Nephron (organoid): ENCODE data around the gene S100A13.
A peak's percentile ranks its signal among the peaks of the same experiment; 100 is the strongest.
"Not testable (repeated sequence)": the region's sequence is repeated elsewhere in the genome, so short reads cannot be mapped to it uniquely, and the experiment has no call there.

Experiments
- H3K27ac Mint-ChIP-seq, 3 experiments: 2 replicates each; pipeline ENCODE4 v1.8.0; 2020; ENCODE audit warnings: mixed read lengths in 3 of 3, mild to moderate bottlenecking in 2 of 3, moderate library complexity in 1 of 3
- H3K27me3 Mint-ChIP-seq: 2 replicates; pipeline ENCODE4 v1.8.0; 2021; ENCODE audit warnings: low read depth, mild to moderate bottlenecking, moderate library complexity, mixed read lengths
- H3K36me3 Mint-ChIP-seq: 2 replicates; pipeline ENCODE4 v1.8.0; 2020; ENCODE audit warnings: low read depth, mixed read lengths
- H3K4me1 Mint-ChIP-seq: 2 replicates; pipeline ENCODE4 v1.8.0; 2020; ENCODE audit warnings: mixed read lengths
- H3K4me3 Mint-ChIP-seq, 3 experiments: 2 replicates each; pipeline ENCODE4 v1.8.0; 2020; ENCODE audit warnings: mild to moderate bottlenecking in 3 of 3, mixed read lengths in 3 of 3, moderate library complexity in 2 of 3
- H3K9me3 Mint-ChIP-seq: 2 replicates; pipeline ENCODE4 v1.8.0; 2020; ENCODE audit warnings: mixed read lengths
- TF ChIP-seq, protein P1 (sequence below), 3 experiments: fragments of 200-600 bp; sonication (generic); IDR thresholded peaks; one replicate each; pipeline ENCODE4 v1.5.0; 2021; ENCODE audit warnings: antibody characterized with exemption in 3 of 3; ENCODE audit not compliant: unreplicated experiment in 3 of 3

The S100A13 gene

DNA sequence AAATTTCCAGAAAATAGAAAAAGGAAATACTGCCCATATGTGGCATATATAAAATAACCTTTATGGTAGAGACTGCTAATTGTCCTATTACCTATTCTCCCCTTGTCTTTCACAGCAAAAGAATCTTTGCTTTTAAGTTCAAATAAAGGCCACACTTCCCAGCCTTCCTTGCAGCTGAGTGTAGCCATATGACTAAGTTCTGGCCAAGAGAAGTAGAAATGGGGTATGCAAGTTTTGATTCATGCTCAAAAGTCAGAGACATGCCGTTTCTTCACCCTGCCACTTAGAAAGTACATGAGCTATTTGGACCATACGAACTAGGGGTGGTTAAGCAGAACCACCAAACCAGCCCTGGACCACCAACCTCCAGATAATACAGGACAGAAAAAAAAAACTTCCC is 43.3 kb downstream of the S100A13 start:
- no peaks in the 10 kb centered on the region for H3K27me3 Mint-ChIP-seq
- H3K9me3 Mint-ChIP-seq, result no peaks in the 10 kb centered on the region
- TF ChIP-seq, protein P1, sequence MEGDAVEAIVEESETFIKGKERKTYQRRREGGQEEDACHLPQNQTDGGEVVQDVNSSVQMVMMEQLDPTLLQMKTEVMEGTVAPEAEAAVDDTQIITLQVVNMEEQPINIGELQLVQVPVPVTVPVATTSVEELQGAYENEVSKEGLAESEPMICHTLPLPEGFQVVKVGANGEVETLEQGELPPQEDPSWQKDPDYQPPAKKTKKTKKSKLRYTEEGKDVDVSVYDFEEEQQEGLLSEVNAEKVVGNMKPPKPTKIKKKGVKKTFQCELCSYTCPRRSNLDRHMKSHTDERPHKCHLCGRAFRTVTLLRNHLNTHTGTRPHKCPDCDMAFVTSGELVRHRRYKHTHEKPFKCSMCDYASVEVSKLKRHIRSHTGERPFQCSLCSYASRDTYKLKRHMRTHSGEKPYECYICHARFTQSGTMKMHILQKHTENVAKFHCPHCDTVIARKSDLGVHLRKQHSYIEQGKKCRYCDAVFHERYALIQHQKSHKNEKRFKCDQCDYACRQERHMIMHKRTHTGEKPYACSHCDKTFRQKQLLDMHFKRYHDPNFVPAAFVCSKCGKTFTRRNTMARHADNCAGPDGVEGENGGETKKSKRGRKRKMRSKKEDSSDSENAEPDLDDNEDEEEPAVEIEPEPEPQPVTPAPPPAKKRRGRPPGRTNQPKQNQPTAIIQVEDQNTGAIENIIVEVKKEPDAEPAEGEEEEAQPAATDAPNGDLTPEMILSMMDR (IDR thresholded peaks at IDR 0.05; ENCODE audit: unreplicated experiment in 3 of 3), result no peak
- no peaks in the 10 kb centered on the region for H3K36me3 Mint-ChIP-seq
- no peak overlapping the region for H3K4me3 Mint-ChIP-seq
- H3K27ac Mint-ChIP-seq, result peak overlapping the region in 2 of 3 experiments; percentile 9 to 40
- peaks cover 5% of the 10 kb centered on the region for H3K4me1 Mint-ChIP-seq

DNA sequence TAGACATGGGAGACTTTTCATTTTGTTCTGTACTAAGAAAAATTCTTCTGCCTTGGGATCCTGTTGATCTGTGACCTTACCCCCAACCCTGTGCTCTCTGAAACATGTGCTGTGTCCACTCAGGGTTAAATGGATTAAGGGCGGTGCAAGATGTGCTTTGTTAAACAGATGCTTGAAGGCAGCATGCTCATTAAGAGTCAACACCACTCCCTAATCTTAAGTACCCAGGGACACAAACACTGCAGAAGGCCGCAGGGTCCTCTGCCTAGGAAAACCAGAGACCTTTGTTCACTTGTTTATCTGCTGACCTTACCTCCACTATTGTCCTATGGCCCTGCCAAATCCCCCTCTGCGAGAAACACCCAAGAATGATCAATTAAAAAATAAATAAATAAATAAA is 43.8 kb downstream of the S100A13 start:
- peak overlapping the region in 1 of 3 experiments; percentile 70 for H3K27ac Mint-ChIP-seq
- H3K36me3 Mint-ChIP-seq, H3K27me3 Mint-ChIP-seq, H3K4me1 Mint-ChIP-seq, H3K4me3 Mint-ChIP-seq, H3K9me3 Mint-ChIP-seq: not testable (repeated sequence)

DNA sequence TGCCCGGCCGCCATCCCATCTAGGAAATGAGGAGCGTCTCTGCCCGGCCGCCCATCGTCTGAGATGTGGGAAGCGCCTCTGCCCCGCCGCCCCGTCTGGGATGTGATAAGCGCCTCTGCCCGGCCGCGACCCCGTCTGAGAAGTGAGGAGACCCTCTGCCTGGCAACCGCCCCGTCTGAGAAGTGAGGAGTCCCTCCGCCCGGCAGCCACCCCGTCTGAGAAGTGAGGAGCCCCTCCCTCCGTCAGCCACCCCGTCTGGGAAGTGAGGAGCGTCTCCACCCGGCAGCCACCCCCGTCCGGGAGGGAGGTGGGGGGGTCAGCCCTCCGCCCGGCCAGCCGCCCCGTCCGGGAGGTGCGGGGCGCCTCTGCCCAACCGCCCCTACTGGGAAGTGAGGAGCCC is 44.5 kb downstream of the S100A13 start:
- H3K27ac Mint-ChIP-seq, H3K36me3 Mint-ChIP-seq, H3K27me3 Mint-ChIP-seq, H3K9me3 Mint-ChIP-seq, H3K4me1 Mint-ChIP-seq, H3K4me3 Mint-ChIP-seq: not testable (repeated sequence)

DNA sequence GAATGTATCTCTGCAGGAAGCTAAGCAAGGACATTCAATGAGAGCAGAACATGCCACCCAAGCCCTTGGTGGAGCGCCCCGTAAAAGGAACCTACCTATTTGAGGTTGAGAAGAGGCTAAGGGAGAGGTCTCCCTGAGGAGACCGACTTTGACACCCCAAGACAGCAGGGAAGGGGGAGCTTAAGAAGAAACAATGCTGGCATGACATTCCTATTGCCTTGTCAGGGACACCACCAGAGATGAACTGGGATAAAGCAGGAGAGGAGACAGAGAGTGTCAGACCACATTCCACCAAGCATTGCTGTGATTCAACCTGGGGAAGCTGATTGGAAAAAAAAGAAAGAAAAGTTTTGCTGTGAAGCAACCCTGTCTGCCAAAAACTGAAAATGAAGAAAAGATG is 48.4 kb downstream of the S100A13 start:
- TF ChIP-seq, protein P1 (IDR thresholded peaks at IDR 0.05; ENCODE audit: unreplicated experiment in 3 of 3), result no peak
- no peaks in the 10 kb centered on the region for H3K27me3 Mint-ChIP-seq
- H3K4me3 Mint-ChIP-seq, result no peak overlapping the region
- no peaks in the 10 kb centered on the region for H3K9me3 Mint-ChIP-seq
- peaks cover under 1% of the 10 kb centered on the region for H3K4me1 Mint-ChIP-seq
- H3K36me3 Mint-ChIP-seq, result no peaks in the 10 kb centered on the region
- no peak overlapping the region for H3K27ac Mint-ChIP-seq

DNA sequence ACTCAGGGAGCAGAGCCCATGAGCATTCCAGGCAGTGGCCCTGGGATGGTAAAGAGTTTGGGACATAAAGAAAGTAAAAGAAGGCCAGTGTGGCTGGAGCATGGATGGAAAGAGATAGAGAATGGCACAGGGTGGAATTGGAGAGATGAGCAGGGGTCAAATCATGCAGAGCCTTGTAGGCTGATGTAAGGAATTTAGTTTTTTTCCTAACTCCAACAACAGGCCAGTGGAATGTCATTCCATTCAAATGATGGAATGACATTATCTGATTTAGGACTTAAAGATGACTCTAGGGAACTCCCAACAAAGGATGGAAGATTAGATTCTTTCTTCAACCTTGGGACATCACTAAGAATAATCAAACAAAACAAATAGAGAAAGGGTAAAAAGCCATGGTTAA is 48.8 kb downstream of the S100A13 start:
- Mint-ChIP-seq H3K4me3 (no peak overlapping the region), H3K27ac (no peak overlapping the region), H3K9me3 (no peaks in the 10 kb centered on the region), H3K36me3 (no peaks in the 10 kb centered on the region), H3K4me1 (no peaks in the 10 kb centered on the region), H3K27me3 (no peaks in the 10 kb centered on the region)
- TF ChIP-seq, protein P1 (IDR thresholded peaks at IDR 0.05; ENCODE audit: unreplicated experiment in 3 of 3), result no peak

DNA sequence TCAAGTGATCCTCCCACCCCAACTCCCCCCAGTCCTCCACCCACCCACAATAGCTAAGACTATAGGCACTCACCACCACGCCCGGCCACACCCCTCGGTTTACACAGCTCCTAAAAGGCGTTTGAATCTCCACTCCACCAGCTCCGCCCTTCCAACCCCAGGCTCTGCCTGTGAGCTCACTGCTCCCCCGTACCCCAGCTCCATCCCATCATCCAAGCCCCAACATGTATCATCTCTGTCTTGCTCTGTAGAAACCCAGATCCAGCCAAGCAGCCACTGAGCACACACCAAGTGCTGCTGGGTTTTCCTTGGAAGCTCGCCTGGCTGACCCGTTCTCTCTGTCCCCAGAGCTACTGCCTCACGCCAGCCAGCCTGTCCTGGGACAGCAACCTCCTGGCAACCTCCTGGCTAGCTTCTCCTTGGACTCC is 49.7 kb downstream of the S100A13 start:
- TF ChIP-seq, protein P1 (IDR thresholded peaks at IDR 0.05; ENCODE audit: unreplicated experiment in 3 of 3), result no peak
- Mint-ChIP-seq H3K9me3 (no peaks in the 10 kb centered on the region), H3K4me1 (peaks cover 6% of the 10 kb centered on the region), H3K36me3 (no peaks in the 10 kb centered on the region), H3K27me3 (no peaks in the 10 kb centered on the region), H3K4me3 (no peak overlapping the region), H3K27ac (no peak overlapping the region)

DNA sequence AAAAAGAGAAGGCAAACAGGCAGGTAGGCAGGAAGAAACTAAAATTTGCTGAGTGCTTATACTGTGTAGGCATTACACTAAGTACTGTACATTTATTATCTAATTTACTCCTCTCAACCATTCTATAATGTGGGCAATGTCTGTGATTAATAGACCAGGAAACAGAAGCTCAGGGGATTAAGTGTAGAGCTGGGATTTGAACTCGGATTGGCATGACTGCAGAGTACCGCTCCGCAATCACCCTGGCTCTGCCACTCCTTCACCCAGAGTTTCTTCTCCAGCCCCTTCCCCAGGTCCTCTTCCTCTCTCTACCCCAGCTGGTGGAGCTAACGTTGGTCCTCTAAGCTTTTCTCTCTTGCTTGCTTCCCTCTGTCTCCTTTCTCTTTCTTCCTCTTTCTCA is 50.2 kb downstream of the S100A13 start:
- no peak overlapping the region for H3K27ac Mint-ChIP-seq
- no peaks in the 10 kb centered on the region for H3K9me3 Mint-ChIP-seq
- TF ChIP-seq, protein P1 (IDR thresholded peaks at IDR 0.05; ENCODE audit: unreplicated experiment in 3 of 3), result no peak
- no peak overlapping the region for H3K4me3 Mint-ChIP-seq
- H3K36me3 Mint-ChIP-seq, result no peaks in the 10 kb centered on the region
- no peaks in the 10 kb centered on the region for H3K27me3 Mint-ChIP-seq
- peaks cover 8% of the 10 kb centered on the region for H3K4me1 Mint-ChIP-seq

DNA sequence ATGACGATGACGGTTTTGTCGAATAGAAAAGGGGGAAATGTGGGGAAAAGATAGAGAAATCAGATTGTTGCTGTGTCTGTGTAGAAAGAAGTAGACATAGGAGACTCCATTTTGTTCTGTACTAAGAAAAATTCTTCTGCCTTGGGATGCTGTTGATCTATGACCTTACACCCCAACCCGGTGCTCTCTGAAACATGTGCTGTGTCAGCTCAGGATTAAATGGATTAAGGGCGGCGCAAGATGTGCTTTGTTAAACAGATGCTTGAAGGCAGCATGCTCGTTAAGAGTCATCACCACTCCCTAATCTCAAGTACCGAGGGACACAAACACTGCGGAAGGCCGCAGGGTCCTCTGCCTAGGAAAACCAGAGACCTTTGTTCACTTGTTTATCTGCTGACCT is 51.8 kb downstream of the S100A13 start:
- not testable (repeated sequence) for H3K27me3 Mint-ChIP-seq, H3K4me1 Mint-ChIP-seq, H3K4me3 Mint-ChIP-seq

DNA sequence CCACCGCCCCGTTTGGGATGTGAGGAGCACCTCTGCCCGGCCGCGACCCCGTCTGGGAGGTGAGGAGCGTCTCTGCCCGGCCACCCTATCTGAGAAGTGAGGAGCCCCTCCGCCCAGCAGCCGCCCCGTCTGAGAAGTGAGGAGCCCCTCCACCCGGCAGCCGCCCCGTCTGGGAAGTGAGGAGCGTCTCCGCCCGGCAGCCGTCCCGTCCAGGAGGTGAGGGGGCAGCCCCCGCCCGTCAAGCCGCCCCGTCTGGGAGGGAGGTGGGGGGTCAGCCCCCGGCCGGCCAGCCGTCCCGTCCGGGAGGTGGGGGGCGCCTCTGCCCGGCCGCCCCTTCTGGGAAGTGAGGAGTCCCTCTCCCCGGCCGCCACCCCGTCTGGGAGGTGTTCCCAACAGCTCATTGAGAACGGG is 52.2 kb downstream of the S100A13 start:
- H3K9me3 Mint-ChIP-seq, H3K36me3 Mint-ChIP-seq, H3K27me3 Mint-ChIP-seq, H3K27ac Mint-ChIP-seq, H3K4me3 Mint-ChIP-seq, H3K4me1 Mint-ChIP-seq: not testable (repeated sequence)

More for the DNA sequence above, 51.8 kb downstream of the S100A13 start:
- H3K9me3 Mint-ChIP-seq, H3K36me3 Mint-ChIP-seq, H3K27ac Mint-ChIP-seq: not testable (repeated sequence)
